NCI-H69 (cell line): Measurements from ENCODE around the gene KRTAP25-1.

Source experiments
- DNase-seq: peaks from one replicate; lab custom pipeline; 2025; lab: John Stamatoyannopoulos, UW

The KRTAP25-1 gene

DNA sequence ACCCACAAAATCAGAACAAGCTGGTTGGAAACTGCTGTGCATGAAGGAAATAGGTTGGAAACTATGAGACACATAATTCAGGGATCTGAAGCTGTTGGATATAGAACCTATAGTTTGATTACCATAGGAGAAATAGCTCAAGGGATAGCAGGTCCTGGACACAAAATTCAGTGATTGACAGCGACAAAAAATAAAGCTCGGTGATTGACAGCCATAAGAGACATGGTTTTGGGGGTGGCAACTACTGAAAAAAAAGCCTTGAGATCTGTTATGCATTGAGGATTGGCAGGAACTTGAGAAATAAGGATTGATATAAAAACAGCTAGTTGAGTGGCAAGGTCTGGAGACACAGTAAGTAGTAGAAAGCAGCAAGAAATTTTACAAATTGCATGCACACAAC lies at the start of gene KRTAP25-1:
Gene KRTAP25-1, minus strand, starts transcription at position 300 of the 400 bp plus-strand sequence. Its CDS starts 24 bp downstream, at position 276.
- DNase-seq = no peak

DNA sequence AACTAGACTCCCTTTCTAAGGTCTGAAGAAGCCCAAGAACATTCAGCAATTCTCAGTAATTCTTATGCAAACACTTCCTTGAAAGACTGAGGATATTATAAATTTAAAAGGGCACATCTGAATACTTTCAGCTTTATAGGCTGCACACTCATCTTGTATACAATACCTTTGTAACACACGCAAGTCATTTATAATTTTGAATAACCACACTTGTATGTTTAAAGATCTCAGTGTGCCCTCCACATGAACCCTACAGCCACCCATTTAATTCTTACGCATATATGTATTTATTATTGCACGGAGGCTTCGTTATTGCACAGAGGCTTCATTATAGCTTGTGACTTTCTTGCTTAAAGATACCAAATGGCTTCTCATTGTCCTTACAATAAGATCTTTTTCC lies 49.4 kb upstream of the KRTAP25-1 start:
- no peak for DNase-seq

GRCh38 chr21:30337772-30338171 lies 48.5 kb upstream of the KRTAP25-1 start:
- no peak for DNase-seq

- no peak for DNase-seq
These were observed 48.0 kb upstream of the KRTAP25-1 start, which contains the start of gene KRTAP27-1 for GRCh38 chr21:30337276-30337744. Gene KRTAP27-1 (minus strand): TSS chr21:30337694. CDS start chr21:30337668, 26 bp downstream.

- no peak for DNase-seq
These were observed 47.3 kb upstream of the KRTAP25-1 start for GRCh38 chr21:30336596-30336995.

DNA sequence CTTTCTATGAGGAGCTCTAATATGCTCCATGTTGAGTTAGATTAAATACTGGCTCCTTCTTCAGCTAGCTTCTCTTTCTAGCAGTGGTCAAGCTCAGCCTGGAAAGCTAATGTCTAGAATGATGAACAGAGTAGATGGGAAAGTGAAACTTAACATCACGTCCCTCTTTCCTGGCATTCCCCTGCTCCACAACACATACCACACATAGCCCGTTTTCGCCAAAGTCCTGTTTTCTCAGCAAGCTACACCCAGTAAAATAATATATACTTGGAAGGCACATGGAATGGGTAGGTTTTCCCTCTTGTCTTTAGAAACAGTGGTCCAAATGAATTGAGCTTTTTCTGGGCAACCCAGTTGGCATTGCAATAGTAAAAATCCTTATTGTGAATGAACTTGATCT lies 44.4 kb upstream of the KRTAP25-1 start:
- DNase-seq = no peak

GRCh38 chr21:30332681-30333080 lies 43.4 kb upstream of the KRTAP25-1 start:
- DNase-seq = no peak

GRCh38 chr21:30329203-30329875 lies 40.0 kb upstream of the KRTAP25-1 start:
- no peak for DNase-seq

- no peak for DNase-seq
These were observed 37.1 kb upstream of the KRTAP25-1 start for GRCh38 chr21:30326390-30326789.

DNA sequence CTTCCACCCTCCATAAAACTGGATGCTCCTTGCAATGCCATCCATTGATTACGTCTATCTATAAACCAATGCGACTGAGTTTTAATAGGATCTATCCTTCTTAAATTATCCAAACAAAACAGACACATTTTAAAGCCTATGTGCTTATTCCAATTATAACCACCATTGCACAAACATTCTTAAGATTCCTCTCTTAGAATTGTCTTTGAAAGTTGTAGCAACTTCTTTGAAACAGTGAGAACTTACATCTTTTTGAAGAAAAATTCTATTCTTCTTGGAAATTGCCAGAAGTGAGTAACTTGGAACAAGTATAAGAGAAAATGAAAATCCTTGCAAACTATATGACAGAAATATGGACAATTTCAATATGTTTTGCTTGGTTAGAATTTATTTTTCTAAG lies 30.9 kb upstream of the KRTAP25-1 start, which contains the start of gene KRTAP26-1:
Gene KRTAP26-1, minus strand, starts transcription at position 101 of the 400 bp plus-strand sequence. CDS start 280 bp downstream, outside the sequence.
- no peak for DNase-seq

- no peak for DNase-seq
These were observed 26.4 kb upstream of the KRTAP25-1 start for GRCh38 chr21:30315701-30316100.

DNA sequence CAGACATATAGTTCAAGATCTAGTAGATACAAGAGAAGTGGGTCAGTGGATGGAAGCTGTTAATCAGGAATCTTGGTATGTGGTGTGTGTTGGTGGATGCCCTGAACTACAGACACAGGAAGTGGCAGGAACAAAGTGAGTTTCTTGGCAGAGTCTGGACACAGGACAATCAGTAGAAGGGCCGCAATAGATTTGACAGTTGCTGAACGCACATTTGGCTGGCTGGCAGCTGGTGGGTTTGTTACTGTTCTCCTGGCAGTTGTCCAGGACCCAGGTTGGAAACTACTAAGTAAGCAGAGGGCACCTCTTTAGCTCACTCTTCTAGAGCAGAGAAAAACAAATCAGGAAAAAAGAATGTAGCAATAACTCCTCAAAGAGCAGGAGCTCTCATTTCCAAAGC lies 17.6 kb upstream of the KRTAP25-1 start:
- peak; percentile 59 for DNase-seq

- DNase-seq = no peak
These were observed 15.8 kb upstream of the KRTAP25-1 start for GRCh38 chr21:30305136-30305535.

DNA sequence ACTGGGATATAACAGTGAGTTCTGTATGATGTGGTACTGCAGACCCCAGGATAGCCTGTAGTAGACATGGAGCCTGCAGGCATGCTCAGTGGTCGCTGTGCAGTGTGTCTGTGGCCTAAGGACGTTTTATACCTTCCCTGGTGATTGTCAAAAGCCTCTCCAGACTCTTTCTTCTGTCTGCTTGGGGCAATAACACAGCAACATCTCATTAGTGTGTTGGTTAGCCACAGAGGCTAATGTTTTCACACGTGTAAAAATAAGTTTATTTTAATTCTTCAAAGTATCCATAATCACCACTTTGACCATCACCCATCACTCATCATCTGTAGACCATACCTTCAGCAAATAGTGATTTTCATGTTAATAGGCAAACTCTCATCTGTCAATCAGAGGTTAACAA lies 6.5 kb downstream of the KRTAP25-1 start, which contains the start of gene KRTAP24-1:
Gene KRTAP24-1, minus strand, starts transcription at position 101 of the 400 bp plus-strand sequence. Its CDS starts 18 bp downstream, at position 83.
- DNase-seq = no peak

DNA sequence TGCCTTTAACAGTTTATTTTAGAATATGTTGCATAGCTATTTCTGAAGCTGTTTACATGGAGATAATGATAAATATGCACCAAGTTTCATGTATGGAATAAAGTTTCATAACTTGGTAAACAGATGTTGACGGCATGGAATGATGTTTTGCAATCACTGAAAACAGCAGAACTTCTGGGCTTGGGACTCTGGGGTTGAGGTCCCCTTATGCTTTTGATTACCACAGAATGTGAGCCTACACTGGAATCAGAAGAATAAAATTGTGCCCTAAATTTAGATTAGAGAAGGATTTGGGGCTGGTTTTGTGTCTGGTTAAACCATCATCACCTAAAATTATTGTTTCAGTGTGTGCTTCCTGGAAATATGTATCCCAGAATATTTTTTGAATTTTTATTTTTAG lies 17.7 kb downstream of the KRTAP25-1 start:
- DNase-seq = no peak

- DNase-seq = no peak
These were observed 18.2 kb downstream of the KRTAP25-1 start for GRCh38 chr21:30271156-30271555.

DNA sequence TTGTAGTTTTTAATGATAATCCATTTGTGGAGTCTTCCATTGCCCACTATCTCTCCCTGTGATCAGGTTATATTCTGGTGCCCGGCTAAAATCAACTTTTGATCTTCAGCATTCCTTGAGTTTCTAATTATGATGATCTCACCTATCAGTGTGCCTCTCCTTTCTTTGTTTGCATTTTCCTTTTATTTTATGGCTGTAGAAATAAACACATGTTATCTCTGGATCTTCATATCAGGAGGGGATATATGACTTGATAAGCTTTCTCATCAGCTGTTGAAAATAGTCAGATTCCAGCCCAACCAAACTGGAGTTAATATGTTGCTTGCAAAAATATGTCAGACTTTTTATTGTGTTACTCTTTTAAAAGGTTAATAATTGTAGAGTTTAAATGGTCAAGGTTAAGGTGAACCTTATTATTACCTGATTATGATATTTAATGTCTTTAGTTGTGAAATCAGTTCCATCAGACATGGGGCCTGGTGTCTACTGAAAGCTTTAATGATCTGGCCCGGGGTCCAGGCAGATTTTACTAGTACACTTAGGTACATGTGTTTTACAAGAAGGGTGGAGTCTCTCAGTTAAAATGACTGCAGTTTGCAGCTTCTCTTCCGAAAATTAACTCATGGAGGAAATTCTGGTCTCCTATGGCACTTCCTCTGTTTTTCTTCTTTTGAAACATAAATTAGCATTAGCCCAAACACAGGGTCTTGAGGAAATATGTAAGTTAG lies 19.3 kb downstream of the KRTAP25-1 start:
- no peak for DNase-seq

- peak; percentile 42 for DNase-seq
These were observed 20.6 kb downstream of the KRTAP25-1 start for GRCh38 chr21:30268608-30269197.

- DNase-seq = peak; percentile 40
These were observed 31.5 kb downstream of the KRTAP25-1 start for GRCh38 chr21:30257773-30258172.

- DNase-seq = no peak
These were observed 33.2 kb downstream of the KRTAP25-1 start for GRCh38 chr21:30256100-30256499.

- no peak for DNase-seq
These were observed 33.6 kb downstream of the KRTAP25-1 start for GRCh38 chr21:30255679-30256078.

DNA sequence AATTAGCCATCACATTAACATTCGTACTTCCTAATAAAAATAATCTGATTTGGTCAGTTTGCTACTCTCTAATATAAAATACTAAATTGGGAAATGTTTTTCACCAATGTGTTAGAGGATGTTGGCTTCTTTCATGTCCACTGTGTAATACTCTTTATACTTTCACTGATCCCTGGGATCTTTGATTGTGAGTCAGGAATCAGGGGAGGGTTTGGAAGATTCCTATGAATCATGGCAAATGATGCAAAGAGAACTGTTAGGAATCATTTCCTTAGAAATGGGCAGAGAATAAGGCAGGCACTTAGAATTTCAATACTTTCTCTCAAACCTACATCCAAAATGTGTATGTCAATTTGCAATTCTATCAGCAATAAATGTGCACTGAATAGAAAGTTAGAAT lies 37.5 kb downstream of the KRTAP25-1 start:
- DNase-seq = no peak

DNA sequence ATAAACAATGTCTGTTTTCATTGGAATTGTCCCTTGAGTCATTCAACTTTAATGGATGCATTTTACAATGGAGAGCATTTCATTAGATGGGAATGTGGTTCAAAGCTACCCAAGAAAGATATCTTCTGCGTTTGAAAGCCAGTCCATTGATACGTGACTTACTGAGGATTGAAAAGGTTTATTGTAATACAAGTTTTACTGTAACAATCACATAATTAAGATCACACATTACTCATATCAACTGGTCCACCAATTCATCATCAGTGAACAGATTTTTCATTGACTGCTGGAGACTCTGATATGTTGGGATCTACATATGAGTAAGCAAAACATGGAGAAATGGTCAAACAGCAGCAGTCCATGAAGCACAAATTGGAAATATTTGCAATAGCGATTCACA lies 39.4 kb downstream of the KRTAP25-1 start:
- no peak for DNase-seq
